ENCODE measurements around the gene RYR3.

RYR3 gene

GRCh38 chr15:33489335-33489734 lies 178.6 kb downstream of the RYR3 start:
- no peaks in the 10 kb centered on the region for H4K20me1 ChIP-seq (ENCODE audit: insufficient read depth, low read length, poor library complexity, severe bottlenecking)
- no peak overlapping the region for H3K4me2 ChIP-seq (ENCODE audit: low read depth, low read length, poor library complexity, severe bottlenecking)
- H3K9me3 ChIP-seq (ENCODE audit: insufficient read depth, low read depth, low read length): no peaks in the 10 kb centered on the region
- H2AFZ ChIP-seq (ENCODE audit: low read length): no peak overlapping the region
- no peaks in the 10 kb centered on the region for H3K27me3 ChIP-seq (ENCODE audit: insufficient read depth, low read length, poor library complexity, severe bottlenecking)
- no peaks in the 10 kb centered on the region for H3F3A ChIP-seq (ENCODE audit: low read depth)
- TF ChIP-seq EZH2phosphoT487 (IDR thresholded peaks at IDR 0.05; ENCODE audit: borderline replicate concordance) (no peak), CTCF (conservative IDR thresholded peaks at IDR 0.05; ENCODE audit: low read length) (no peak)
- H3K4me1 ChIP-seq (ENCODE audit: insufficient read depth, low read length, poor library complexity, severe bottlenecking): no peaks in the 10 kb centered on the region
- no peaks in the 10 kb centered on the region for H3K79me2 ChIP-seq (ENCODE audit: insufficient read depth, low read length)
- no peak overlapping the region for H3K4me3 ChIP-seq (ENCODE audit: low read length, poor library complexity, severe bottlenecking)
- no peaks in the 10 kb centered on the region for H3K9me2 ChIP-seq (replicated peaks; ENCODE audit: low read depth, low read length)
- no peaks in the 10 kb centered on the region for H3K36me3 ChIP-seq (ENCODE audit: insufficient read depth, low read length)
- no peak overlapping the region for H3K9ac ChIP-seq (ENCODE audit: low read depth, low read length, poor library complexity, severe bottlenecking)

GRCh38 chr15:33490703-33491102 lies 179.9 kb downstream of the RYR3 start:
- Histone ChIP-seq H3K4me1 (ENCODE audit: insufficient read depth, low read length, poor library complexity, severe bottlenecking) (no peaks in the 10 kb centered on the region), H4K20me1 (ENCODE audit: insufficient read depth, low read length, poor library complexity, severe bottlenecking) (no peaks in the 10 kb centered on the region), H3K9me2 (replicated peaks; ENCODE audit: low read depth, low read length) (no peaks in the 10 kb centered on the region), H3K79me2 (ENCODE audit: insufficient read depth, low read length) (no peaks in the 10 kb centered on the region), H2AFZ (ENCODE audit: low read length) (no peak overlapping the region), H3K9me3 (ENCODE audit: insufficient read depth, low read depth, low read length) (no peaks in the 10 kb centered on the region), H3K27me3 (ENCODE audit: insufficient read depth, low read length, poor library complexity, severe bottlenecking) (no peaks in the 10 kb centered on the region), H3K9ac (ENCODE audit: low read depth, low read length, poor library complexity, severe bottlenecking) (no peak overlapping the region), H3K36me3 (ENCODE audit: insufficient read depth, low read length) (no peaks in the 10 kb centered on the region), H3K4me2 (ENCODE audit: low read depth, low read length, poor library complexity, severe bottlenecking) (no peak overlapping the region), H3F3A (ENCODE audit: low read depth) (no peaks in the 10 kb centered on the region), H3K4me3 (ENCODE audit: low read length, poor library complexity, severe bottlenecking) (no peak overlapping the region)
- TF ChIP-seq EZH2phosphoT487 (IDR thresholded peaks at IDR 0.05; ENCODE audit: borderline replicate concordance) (no peak), CTCF (conservative IDR thresholded peaks at IDR 0.05; ENCODE audit: low read length) (no peak)

- H3K27me3 ChIP-seq (ENCODE audit: insufficient read depth, low read length, poor library complexity, severe bottlenecking): no peaks in the 10 kb centered on the region
- no peak for TF ChIP-seq CTCF (conservative IDR thresholded peaks at IDR 0.05; ENCODE audit: low read length)
- no peak for TF ChIP-seq EZH2phosphoT487 (IDR thresholded peaks at IDR 0.05; ENCODE audit: borderline replicate concordance)
- no peak overlapping the region for H3K9ac ChIP-seq (ENCODE audit: low read depth, low read length, poor library complexity, severe bottlenecking)
- no peaks in the 10 kb centered on the region for H3K36me3 ChIP-seq (ENCODE audit: insufficient read depth, low read length)
- H3K79me2 ChIP-seq (ENCODE audit: insufficient read depth, low read length): no peaks in the 10 kb centered on the region
- no peaks in the 10 kb centered on the region for H3K9me3 ChIP-seq (ENCODE audit: insufficient read depth, low read depth, low read length)
- no peak overlapping the region for H2AFZ ChIP-seq (ENCODE audit: low read length)
- no peaks in the 10 kb centered on the region for H3K9me2 ChIP-seq (replicated peaks; ENCODE audit: low read depth, low read length)
- no peak overlapping the region for H3K4me2 ChIP-seq (ENCODE audit: low read depth, low read length, poor library complexity, severe bottlenecking)
- no peaks in the 10 kb centered on the region for H3F3A ChIP-seq (ENCODE audit: low read depth)
- no peaks in the 10 kb centered on the region for H4K20me1 ChIP-seq (ENCODE audit: insufficient read depth, low read length, poor library complexity, severe bottlenecking)
- no peak overlapping the region for H3K4me3 ChIP-seq (ENCODE audit: low read length, poor library complexity, severe bottlenecking)
- H3K4me1 ChIP-seq (ENCODE audit: insufficient read depth, low read length, poor library complexity, severe bottlenecking): no peaks in the 10 kb centered on the region
Observed at GRCh38 chr15:33492434-33493052, 181.8 kb downstream of the RYR3 start.
